ENCODE measurements around the gene VPS25.

DNA sequence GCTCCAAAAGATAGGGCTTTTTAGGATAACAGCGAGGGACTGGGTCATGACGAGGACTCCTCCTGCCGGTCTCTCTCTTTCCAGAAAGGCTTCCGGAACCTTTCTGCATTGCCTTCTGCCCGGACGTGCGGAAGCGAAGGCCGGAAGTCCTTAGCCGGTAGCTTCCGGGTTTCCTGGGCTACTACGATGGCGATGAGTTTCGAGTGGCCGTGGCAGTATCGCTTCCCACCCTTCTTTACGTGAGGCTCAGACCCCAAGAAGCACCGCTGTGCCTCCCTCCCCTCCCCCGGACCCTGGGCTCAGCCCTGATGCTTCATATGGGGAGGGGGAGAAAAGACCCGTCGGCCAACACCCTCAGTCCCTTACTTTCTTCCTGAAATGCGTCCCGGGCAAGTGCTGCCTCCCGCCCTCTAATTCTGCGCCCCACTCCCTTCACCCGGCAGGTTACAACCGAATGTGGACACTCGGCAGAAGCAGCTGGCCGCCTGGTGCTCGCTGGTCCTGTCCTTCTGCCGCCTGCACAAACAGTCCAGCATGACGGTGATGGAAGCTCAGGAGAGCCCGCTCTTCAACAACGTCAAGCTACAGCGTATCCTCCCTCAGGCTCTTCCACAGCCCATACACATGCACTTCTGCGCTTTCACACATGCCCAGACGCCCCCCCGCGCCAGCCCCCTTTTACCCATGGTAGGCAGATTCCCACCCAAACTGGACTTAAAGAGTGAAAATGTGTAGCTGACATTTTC lies at the start of gene VPS25:
- TF ChIP-seq POLR2A (IDR thresholded peaks at IDR 0.05) (peak in 1 of 2 donors; percentile 51), EP300 (IDR thresholded peaks at IDR 0.05) (peak in 1 of 2 donors; percentile 91)
- TF ChIP-seq, protein P1, sequence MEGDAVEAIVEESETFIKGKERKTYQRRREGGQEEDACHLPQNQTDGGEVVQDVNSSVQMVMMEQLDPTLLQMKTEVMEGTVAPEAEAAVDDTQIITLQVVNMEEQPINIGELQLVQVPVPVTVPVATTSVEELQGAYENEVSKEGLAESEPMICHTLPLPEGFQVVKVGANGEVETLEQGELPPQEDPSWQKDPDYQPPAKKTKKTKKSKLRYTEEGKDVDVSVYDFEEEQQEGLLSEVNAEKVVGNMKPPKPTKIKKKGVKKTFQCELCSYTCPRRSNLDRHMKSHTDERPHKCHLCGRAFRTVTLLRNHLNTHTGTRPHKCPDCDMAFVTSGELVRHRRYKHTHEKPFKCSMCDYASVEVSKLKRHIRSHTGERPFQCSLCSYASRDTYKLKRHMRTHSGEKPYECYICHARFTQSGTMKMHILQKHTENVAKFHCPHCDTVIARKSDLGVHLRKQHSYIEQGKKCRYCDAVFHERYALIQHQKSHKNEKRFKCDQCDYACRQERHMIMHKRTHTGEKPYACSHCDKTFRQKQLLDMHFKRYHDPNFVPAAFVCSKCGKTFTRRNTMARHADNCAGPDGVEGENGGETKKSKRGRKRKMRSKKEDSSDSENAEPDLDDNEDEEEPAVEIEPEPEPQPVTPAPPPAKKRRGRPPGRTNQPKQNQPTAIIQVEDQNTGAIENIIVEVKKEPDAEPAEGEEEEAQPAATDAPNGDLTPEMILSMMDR (IDR thresholded peaks at IDR 0.05): no peak
